ENCODE results near the gene DNM2.
A peak's percentile ranks its signal among the peaks of the same experiment; 100 is the strongest.
"Not testable (repeated sequence)": the region's sequence is repeated elsewhere in the genome, so short reads cannot be mapped to it uniquely, and the experiment has no call there.

DNM2 gene

GRCh38 chr19:10835754-10836478 is 118.0 kb downstream of the DNM2 start, which contains the start of gene TMED1:
Gene TMED1 (minus strand): TSS chr19:10836212. CDS start chr19:10836191, 21 bp downstream.
- no peak for TF ChIP-seq CTCF (IDR thresholded peaks at IDR 0.05; ENCODE audit: control insufficient read depth, extremely low read depth, insufficient read depth)
- DNase-seq (ENCODE audit: low read depth): peak; percentile 91
- peak within 1 kb of the TSS; percentile 86 for H3K4me3 ChIP-seq (ENCODE audit: low read depth, low read length)

GRCh38 chr19:10836479-10837330 is 118.8 kb downstream of the DNM2 start:
- TF ChIP-seq CTCF (IDR thresholded peaks at IDR 0.05; ENCODE audit: control insufficient read depth, extremely low read depth, insufficient read depth): no peak
- DNase-seq (ENCODE audit: low read depth): peak; percentile 85
- peak overlapping the region; percentile 86 for H3K4me3 ChIP-seq (ENCODE audit: low read depth, low read length)

GRCh38 chr19:10837649-10838048 is 119.8 kb downstream of the DNM2 start:
- not testable (repeated sequence) for H3K4me3 ChIP-seq (ENCODE audit: low read depth, low read length); DNase-seq (ENCODE audit: low read depth)

- TF ChIP-seq CTCF (IDR thresholded peaks at IDR 0.05; ENCODE audit: control insufficient read depth, extremely low read depth, insufficient read depth): no peak
- no peak overlapping the region for H3K4me3 ChIP-seq (ENCODE audit: low read depth, low read length)
- DNase-seq (ENCODE audit: low read depth): no peak
Measured at GRCh38 chr19:10838377-10838776, 120.5 kb downstream of the DNM2 start.

GRCh38 chr19:10839114-10840050 is 121.5 kb downstream of the DNM2 start:
- TF ChIP-seq CTCF (IDR thresholded peaks at IDR 0.05; ENCODE audit: control insufficient read depth, extremely low read depth, insufficient read depth): no peak
- no peak for DNase-seq (ENCODE audit: low read depth)

GRCh38 chr19:10842788-10843187 is 124.9 kb downstream of the DNM2 start:
- no peak overlapping the region for H3K4me3 ChIP-seq (ENCODE audit: low read depth, low read length)
- no peak for TF ChIP-seq CTCF (IDR thresholded peaks at IDR 0.05; ENCODE audit: control insufficient read depth, extremely low read depth, insufficient read depth)
- DNase-seq (ENCODE audit: low read depth): no peak

More at GRCh38 chr19:10839114-10840050, 121.5 kb downstream of the DNM2 start:
- no peak overlapping the region for H3K4me3 ChIP-seq (ENCODE audit: low read depth, low read length)
